GM19452 (cell line): Measurements from ENCODE around the gene NIT1.
"Not testable (repeated sequence)": the region's sequence is repeated elsewhere in the genome, so short reads cannot be mapped to it uniquely, and the experiment has no call there.

Source experiments
- ATAC-seq: cut with Tn5 transposase; IDR thresholded peaks from one replicate; pipeline ENCODE4 v1.9.1; 2021; ENCODE audit not compliant: unreplicated experiment

Gene NIT1

DNA sequence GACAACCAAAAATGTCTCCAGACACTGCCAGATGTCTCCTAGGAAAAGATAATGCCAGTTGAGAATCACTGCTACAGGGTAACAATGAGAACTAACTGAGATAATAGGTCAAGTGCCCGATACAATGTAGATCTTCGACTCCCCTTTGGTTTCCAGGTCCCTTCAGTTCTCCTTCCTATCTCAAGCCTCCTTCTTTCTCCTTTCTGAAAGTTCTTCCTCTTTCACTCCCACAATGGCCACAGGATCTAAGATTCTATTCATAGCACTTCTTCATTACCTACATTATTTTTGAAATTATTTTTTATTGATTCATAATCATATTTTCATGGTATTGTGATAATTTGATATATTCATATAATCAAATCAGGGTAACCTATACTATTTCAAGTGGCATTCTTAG is 6.4 kb upstream of the NIT1 start:
- ATAC-seq = no peak

DNA sequence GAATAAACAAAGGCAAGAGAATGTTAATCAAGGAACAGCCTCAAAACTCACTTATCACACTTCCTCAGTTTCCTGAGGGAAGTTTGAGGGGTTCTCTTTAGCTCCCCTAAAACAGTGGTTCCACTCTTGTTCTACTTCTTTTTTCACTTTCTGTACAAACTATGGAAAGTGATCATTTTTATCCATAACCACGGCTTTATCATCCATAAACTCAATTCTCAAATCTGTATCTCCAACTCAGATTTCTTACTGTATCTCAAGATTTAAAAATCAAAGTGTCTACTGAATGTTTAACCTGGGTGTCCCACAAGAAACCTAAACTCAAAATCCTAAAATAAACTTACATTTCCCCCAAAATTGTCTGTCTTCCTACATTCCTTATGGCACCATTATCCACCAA is 4.0 kb upstream of the NIT1 start:
- ATAC-seq = no peak

- no peak for ATAC-seq
These were observed 3.3 kb upstream of the NIT1 start for GRCh38 chr1:161114556-161114955.

- ATAC-seq = no peak
These were observed 2.7 kb upstream of the NIT1 start for GRCh38 chr1:161115132-161115711.

DNA sequence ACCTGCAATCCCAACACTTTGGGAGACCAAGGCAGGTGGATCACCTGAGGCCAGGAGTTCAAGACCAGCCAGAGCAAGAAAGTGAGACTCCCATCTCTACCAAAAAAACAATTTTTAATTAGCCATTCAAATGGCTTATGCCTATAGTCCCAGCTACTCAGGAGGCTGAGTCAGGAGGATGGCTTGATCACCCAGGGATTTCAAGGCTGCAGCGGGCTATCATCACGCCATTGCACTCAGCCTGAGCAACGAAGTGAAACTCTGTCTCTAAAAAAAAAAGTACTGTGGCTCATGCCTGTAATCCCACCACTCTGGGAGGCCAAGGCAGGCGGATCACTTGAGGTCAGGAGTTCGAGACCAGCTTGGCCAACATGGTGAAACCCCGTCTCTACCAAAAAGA is 1.9 kb upstream of the NIT1 start:
- ATAC-seq = not testable (repeated sequence)

- peak; percentile 42 for ATAC-seq
These were observed 1.4 kb downstream of the NIT1 start for GRCh38 chr1:161119092-161119903.

DNA sequence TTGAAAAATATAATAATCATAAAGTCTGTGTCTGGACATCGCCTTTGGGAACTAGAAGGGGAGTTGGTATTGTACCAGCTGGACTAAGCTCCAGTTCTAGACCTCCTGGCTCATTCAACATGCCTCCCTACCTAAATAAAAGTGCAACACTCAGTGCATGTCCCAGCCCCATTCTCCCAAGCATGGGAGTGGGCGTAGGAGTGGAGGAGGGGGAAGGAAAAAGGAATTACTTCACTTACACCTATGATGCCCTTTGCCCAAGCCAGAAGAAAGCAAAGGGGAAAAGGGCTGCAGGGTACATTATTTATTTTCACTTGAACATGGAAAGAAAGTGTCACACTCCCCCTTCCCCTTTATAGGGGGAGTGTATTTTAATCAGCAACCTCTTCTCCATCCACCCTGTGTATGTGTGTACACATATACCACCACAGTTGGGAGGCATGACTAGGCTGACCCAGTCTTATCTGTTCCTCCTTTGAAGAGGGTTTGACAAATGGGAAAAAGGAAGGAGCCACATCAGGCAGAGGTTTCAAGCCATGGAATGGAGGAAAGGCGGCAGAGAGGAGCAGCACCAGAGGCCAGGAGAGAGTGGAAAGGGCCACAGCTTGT is 3.2 kb downstream of the NIT1 start:
- ATAC-seq = no peak

DNA sequence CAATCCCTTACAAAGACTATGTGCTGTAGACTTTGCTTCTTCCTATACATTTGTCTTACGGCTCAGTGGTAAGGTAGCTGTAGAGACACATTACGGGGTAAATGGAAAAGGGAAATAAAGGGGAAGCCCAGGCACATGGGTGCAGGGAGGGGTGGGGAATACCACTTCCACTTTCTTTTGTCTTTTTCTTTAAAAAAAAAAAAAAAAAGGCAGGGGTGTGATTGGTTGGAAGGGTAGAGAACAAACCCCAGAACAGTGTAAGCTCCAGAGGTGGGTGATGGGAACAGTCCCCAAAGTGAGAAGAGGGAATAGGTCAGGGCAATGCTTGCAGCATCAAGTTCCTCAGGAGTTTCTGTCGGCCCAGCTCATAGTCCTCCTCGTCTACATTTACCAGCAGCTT is 3.9 kb downstream of the NIT1 start:
- ATAC-seq = no peak

DNA sequence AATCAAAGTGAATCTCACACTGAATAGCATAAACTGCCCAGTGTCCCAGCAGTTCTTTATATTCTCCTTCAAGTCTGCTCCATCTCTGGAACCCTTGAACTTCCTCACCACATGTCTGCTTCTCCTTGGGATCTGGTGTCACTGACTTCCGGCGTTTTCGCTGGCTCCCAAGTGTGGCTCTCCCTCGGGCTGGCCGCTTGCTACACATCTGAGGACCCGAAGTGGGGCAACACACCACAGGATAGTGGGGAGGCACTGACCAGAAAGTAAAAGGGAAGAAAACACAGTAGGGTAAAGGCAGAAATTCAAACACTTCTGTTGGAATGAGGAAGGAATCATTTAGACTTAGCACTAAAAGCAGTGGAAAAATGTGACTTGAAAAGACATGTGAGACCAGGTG is 5.1 kb downstream of the NIT1 start:
- no peak for ATAC-seq

DNA sequence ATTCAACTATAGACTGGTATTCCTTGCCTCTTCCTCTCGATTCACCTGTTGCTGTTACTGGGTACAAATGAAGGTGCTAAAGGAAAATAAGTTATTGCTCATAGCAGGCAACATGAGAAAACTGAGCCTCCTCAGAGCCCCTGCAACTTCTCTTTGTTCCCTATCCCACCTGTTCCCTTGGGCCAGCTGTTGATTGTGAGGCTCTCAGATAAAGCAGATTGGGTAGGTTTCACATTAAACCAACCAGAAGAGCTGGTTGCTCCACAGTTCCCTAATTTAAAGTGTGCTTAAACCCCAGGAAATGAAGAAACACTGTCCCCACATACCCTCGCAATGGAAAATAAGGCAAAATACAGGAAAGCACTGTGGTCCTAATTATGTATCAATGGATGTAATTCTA is 9.7 kb downstream of the NIT1 start:
- ATAC-seq = no peak

DNA sequence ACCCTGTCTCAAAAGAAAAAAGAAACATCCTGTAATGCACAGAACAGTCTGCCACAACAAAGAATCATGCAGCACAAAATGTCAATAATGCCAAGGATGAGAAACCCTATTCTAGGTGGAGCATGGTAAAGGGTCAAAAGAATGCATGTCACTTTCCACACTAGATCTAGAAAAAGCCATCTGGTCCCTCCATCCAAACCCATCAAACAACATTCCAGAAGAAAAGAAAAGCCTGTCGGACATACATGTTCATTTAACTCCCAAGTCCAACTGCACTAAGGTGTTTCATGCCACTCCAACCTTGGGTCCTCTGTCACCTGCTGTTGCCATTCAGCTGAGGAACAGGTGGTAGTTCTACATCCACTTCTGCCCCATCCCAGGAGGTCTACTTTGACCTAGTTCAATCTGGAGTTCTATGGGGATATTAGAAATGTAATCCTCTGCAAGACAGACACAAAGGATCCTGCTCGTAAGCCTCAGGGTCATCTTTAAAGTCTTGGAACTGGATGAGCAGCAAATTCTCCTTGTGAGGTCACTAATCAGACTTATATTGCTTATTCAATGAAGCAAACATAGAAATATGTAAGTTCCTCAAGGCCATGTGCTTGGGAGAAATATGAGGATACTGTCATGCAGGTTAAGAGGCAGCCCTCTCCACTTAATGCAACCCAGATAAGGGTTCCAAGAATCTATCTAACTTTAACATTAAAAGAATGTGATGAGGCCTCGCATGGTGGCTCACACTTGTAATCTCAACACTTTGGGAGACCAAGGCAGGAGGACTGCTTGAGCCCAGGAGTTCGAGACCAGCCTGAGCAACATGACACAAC is 10.9 kb downstream of the NIT1 start:
- ATAC-seq = no peak

- ATAC-seq = no peak
These were observed 12.4 kb downstream of the NIT1 start for GRCh38 chr1:161130266-161130665.

- ATAC-seq = no peak
These were observed 13.9 kb downstream of the NIT1 start for GRCh38 chr1:161131523-161132409.

- peak; percentile 91 for ATAC-seq
These were observed 14.7 kb downstream of the NIT1 start, which contains the start of gene DEDD for GRCh38 chr1:161132410-161133219. TSS of gene DEDD (minus strand) at chr1:161132667. CDS start at chr1:161124462, 8,205 bp downstream.

- ATAC-seq = no peak
These were observed 15.4 kb downstream of the NIT1 start for GRCh38 chr1:161133220-161133740.

- ATAC-seq = no peak
These were observed 20.0 kb downstream of the NIT1 start for GRCh38 chr1:161137881-161138280.

DNA sequence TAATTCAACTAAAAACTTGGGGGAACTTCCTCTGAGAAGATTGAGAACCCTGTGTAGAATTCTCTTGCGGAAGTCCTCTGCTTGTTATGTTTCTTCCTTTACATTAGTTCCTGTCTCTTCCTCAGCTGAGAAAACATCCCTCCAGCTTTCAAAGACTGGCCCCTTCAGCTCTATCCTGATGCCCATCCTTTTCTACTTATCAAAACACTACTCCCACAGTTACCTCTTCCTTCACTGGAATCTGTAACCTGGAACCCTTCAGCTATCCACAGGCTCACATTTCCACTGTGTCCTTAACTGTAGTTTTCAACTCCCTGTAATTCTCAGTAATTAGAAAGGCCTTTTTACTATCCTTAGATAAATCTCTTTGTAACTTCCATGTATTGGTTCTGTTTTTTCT is 20.5 kb downstream of the NIT1 start:
- no peak for ATAC-seq

- no peak for ATAC-seq
These were observed 21.9 kb downstream of the NIT1 start for GRCh38 chr1:161139766-161140165.

- ATAC-seq = no peak
These were observed 23.0 kb downstream of the NIT1 start for GRCh38 chr1:161140755-161141400.
